GF-D8 (cell line): ENCODE results near the gene SLC9A2.

Experiments
- DNase-seq: peaks from one replicate; lab custom pipeline; 2025; lab: John Stamatoyannopoulos, UW

The SLC9A2 gene

DNA sequence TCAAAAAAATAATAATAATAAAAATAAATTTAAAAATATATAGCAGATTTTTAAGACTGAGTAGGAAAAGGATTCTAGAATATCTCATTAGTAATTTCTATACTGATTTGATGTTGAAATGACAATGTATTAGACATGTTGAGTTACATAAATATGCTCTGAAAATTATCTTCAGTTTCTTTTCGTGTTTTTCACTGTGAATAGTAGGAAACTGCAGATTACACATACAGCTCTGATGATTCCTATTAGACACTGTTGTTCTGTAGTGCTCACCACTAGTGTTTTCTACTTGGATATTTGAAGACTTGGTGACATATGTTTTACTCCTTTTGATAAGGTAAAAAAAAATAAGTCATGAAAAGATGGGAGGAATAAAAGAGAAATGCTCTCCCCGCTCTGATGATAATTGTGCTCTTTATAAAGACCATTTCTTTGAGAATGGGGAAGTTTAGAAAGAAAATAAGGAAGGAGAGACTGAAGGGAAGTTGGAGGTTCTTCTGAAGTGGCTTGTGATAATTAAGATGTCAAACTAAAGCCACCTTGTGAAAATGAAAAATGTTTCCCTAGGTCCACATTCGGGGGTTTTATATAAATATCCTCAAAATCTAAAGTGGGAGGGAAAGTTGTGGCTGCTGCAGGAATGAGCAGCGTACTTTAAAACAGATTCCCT lies 52.9 kb downstream of the SLC9A2 start:
- peak; percentile 22 for DNase-seq

DNA sequence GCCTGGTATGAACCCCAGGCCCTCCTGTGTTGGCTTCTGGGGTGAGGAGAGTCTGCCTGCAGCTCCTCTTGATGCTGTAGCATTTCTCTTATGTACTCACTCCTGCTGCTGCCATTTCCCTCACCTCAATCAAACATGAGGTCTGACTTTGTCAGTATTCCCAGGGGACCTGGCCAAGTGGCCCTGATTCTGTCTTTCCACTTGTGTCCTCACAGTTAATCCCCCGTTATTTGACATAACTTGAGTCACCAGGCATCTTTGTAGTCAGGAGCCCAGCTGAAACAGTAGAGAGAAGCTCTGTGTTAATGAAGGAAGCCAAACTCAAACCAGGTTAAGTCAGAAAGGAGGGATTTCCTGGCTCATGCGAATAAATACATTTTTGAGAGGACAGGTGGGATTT lies 55.0 kb downstream of the SLC9A2 start:
- DNase-seq = no peak

DNA sequence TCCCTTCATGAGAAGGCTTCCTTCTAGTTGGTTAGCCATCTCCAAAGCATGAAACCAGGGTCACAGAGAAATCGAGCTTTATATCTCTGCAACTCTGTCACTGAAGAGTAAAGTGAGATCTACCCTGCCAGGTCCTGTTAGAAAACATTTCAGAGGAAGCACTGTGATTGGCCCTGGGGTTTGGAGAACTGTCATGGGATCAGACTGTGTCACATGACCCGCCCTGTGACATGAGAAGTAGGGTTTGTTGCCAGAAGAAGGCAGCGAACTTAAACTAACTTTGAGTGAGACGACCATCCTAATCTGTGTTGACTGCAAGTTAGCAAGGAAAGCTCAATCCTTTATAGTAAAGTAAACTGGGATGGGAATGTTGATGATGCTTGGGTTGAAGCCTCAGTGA lies 55.5 kb downstream of the SLC9A2 start:
- DNase-seq = no peak

DNA sequence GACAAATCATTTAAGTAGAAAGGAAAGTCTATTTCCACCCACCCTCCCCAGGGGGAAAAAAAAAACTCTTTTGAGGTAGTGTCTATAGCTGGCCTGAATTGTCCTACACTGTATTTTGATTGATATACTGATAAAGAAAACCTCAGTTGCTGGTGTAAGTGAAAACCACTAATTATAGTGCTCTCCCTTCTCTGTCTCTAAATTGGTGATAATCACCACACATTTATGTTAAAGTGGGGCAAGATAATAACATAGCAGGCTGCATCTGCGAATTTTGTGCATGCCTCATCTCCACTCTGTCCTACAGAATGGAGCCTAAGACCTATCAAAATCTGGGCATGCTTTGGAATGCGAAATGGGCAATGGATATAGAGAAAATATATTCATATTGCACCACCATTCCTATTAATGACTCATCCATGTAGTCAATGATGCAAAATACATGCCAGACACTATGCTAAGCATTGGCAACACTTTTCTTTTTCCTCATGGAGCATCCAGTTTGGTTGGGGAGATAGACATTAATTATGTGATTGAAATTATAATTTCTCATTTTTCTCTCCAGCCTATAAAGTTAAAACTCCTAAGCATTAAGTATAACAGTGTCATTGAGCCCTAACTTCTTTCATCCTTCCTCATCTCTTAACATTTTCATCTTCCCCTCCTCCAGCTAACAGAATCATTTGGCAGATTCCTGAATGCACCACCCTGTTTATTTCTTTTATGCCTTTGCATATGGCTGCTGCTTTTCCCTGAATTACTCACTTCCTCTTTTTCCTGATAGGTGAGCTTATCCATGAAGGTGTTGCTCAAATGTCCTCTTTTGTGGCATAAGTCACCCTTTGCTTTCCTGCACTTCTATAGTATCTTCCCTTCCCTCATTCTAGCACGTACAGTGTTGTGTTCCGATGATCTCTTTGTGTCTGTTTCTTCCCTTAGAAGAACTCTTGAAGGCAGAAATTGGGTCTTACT lies 58.2 kb downstream of the SLC9A2 start:
- DNase-seq = no peak

DNA sequence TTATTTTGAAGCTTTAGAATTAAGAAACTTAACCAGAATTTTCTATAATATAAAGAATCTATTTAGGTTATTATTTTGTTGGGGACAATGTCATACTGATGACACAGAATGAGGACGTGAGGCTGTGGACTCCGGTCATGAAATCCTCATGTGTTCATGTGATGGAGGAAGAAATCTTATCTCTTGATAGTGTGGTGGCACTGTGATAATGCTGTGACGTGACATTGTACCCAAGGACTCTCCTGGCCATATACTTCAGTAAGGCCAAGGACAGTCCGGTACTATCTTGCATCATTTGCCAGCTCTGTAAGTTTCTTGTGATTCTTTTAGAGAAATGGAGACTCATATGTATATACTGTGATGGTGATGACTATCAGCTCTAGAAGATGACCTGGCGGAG lies 59.1 kb downstream of the SLC9A2 start:
- no peak for DNase-seq

DNA sequence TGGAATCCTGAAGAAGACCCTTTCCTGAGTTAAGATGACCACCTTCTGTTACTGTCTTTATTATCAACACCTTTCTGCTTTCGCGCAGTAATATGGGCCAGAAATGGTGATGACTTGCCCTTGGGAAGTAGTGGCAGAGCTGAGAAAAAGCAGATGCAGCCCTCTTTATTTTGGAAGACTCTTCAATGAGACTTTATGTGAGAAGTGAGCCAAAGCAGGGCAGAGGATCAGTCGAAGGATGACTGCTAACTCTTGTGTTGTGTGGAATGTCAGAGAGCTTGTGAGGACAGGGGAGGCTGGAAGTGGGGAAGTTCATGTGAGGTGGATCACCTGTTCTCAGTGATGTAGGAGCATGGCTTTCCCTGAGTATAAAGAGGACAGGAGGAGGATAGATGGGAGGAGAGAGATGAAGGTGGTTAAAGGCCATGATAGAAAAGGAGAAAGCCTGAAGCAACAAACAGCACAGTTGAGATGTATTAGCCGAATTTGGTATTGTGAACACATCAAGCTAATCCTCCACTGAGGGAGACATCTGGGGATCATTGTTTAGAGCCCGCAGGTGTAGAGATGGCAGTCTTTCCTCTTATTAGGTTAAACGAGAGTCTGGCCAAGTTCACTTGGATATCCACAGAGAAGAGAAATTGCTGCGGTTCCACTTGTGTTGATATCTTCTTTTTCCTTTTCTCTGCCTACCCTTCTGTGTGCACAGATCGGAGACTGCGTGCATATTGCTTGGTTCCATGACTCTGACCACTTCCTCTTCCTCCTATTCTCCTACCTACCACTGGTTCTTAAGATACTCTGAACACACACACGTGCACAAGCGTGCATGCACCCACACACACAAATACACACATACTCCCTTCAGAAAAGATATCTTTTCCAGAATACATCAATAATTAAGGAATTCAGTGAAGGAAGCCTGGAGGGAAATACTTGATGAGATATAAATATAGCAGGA lies 67.4 kb downstream of the SLC9A2 start:
- peak; percentile 45 for DNase-seq

DNA sequence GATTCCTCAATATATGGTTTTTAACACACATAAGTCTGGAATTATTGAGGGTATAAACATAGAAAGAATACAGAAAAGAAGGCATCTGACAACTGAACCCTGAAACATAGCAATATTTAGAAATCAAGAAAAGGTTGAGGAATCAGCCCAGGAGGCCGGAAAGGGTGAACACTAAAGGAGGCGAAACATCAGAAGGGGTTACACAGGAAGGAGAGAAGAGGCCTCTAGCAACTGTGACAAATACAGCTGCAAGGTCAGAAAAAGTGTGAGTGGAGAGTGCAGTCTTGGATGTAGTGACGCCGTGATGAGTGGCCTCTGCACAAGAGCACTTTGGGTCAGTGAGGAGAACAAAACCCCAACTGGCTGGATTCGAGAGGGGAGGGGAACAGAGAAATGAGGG lies 70.7 kb downstream of the SLC9A2 start:
- DNase-seq = no peak

DNA sequence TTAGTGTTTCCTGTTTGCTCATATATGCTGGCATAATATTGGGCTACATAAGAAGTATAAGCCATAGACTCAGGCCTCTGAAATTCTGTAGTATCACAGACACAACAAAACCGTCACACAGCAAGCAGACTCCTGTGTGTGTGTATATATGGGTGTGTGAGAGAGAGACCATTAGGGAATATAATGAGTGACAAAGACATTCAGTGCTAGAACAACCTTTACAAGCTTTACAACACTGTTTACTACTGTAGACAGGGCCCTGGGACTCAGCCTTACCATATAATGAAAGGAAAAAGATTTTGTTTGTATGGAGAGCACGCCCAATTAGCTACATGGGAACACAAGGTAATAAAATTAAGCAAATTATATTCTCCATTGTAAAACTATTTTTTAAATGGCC lies 77.1 kb downstream of the SLC9A2 start:
- no peak for DNase-seq

DNA sequence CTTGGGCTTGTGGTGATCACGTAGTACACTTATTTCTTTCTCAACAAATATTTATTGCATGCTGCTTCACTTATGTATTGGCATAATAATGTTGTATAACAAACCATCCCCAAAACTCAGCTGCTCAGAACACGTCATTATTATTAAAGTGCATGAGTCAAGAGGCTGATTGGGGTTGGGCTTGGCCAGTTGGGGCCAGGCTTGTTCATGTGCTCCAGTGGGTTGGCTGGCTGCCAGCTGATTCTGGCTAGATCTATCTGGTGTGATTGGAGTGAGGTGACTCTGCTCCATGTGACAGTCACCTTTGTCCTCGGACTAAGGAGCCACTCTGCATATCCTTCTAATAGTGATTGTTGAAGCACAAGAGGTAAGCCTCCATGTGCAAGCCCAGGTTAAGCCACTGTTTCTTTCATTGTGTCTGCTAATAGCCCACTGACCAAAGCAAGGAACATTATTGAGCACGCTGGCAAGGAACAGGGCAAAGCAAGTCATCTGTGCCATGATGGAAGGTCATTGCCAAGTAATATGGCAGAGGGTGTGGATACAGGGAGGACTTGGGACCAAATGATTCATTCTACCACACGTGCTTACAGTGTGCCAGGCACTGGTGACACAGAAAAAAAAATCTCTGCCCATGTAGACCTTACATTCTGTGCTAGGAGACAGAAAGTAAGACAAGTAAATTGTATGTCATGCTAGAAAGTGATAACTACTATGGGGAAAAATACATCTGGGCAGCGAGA lies 79.2 kb downstream of the SLC9A2 start:
- no peak for DNase-seq

DNA sequence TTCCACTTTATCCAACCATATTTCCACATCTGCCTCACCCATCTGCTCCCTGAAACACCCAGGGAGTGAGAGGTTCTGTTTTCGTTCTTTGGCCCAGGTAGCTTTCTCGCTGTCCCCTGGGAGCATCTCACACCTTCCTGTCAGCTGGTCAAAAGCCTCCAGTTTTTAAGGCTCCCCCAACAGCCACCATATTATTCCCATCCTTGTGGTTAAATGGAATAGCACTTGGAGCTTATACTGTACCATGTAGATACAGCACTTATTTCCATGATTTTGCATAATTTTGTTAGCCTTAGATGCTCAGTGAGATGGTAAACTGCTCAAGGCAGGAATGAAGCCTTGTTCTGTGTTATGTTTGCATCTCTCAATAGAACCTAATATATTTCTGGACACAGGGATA lies 84.0 kb downstream of the SLC9A2 start:
- DNase-seq = no peak

DNA sequence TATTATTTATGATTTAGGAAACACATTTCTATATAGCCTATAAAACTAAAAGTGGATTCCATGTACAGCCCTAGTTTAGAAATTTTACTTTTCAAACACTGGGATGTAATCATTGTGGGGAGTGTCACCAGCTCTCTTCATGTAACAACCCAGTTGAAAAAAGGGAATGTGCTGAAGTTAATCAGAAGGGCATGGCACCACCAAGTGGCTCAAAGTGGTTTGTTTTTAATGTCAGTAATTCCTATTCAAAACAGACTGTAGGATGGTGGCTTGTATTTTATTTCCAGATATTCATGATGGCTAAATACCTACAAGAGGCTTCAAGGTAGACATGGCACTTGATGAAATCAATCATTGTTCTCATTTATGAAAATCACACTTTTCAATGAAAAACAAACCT lies 84.4 kb downstream of the SLC9A2 start:
- DNase-seq = no peak

DNA sequence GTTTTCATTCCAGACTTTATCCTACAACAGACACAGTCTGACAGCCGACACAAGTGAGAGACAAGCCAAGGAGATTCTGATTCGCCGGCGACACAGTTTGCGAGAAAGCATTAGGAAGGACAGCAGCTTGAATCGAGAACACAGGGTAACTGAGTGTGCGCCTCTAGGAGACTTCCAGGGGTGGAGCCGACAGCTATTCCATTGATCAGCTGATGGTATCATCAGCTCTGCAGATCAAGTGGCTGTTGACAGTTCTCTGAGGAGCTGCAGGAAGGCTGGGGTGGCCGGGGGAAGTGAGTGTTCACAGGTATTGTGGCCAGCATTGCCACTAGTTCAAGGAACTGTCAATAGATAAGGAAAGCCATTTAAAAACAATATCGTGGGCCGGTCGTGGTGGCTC lies 85.2 kb downstream of the SLC9A2 start:
- DNase-seq = no peak

DNA sequence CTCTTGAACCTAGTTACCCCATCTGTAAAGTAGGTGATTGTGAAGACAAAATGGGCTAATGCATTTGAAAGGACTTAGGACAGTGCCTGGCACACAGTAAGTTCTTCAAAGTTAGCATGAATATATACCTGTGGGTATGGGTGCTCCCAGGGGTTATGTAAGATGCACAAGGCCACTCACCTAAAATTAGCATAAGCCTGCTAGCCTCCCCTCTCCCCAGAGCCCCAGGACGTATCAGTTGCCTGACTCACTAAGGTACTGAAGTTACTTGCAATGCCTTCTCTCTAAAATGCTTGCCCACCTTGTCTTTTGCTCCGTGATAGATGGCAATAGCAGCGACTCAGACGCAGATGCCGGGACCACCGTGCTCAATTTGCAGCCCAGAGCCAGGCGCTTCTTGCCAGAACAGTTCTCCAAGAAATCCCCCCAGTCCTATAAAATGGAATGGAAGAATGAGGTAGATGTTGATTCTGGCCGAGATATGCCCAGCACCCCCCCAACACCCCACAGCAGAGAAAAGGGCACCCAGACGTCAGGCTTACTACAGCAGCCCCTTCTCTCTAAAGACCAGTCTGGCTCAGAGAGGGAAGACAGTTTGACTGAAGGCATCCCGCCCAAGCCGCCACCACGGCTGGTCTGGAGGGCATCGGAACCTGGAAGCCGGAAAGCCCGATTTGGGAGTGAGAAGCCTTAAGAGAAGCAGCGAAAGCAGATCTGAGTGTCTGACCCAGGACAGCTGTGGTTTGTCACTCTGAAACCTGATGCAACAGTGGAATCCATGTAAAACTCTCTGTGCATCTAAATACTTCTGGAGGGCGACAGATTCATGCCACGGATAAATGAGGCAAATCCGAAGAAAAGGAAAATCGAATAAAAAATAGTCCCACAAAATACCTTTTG lies 88.7 kb downstream of the SLC9A2 start:
- no peak for DNase-seq

DNA sequence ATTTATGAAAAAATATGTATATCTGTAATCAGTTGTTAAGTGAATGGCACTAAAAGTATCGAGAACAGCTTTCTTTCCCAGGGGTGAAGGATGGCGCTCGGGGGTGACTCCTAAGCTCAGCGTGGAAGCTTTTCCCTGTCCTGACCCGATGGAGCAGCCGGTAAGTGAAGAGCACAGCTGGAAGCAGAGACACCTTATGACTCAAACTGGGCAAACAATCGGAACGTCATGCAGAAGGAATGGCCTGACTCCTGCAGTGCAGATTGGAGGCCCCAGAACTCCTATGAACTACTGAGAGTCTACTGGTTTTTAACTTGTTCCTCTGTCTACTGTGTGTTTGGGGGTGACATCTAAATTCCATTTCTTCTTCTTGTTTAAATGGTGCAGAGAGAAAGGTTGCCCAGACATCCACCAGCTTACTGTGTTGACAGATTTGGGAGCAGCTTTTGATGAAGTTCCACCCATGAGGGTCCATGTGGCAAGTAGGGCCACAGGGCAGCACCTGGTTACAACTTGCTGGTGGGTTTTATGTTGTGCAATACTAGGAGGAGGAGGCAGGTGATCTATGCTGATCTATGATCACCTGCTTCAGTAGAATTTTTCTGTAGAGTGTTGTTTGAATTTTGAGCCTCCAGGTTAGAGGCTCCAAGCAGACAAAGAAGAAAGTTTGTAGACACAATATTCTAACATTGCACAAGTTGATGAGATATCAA lies 89.7 kb downstream of the SLC9A2 start:
- DNase-seq = no peak

DNA sequence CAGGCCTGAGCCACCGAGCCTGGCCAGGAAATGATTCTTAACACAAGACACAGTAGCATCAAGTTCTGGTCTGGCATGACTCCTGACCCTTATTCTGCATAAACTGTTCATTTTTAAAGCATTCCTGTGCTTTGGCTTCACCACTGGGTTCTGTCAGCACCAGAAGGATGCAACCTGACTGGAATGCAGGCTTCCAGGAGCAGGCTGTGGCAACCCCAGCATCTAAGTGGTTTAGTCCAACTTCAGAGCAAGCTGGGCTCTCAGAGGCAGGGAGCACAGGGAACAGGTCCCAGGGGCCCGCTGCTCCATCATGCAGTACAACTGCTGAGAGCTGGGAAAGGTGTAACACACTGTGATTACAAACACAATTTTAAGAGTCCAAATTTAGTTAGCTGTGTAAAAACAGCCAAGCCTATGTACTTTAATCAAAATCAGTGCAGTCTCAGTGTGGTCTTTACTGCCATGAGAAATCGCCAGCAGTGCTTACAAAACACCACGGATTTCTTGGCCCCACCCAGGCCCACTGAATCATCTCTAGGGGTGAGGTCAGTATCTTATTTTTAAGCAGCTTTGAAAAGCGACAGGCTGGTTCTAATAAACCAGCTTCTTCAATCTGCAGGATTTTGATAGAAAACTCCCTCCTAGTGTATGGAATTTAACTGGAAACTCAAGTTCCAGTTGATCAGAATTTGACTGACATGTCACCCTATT lies 98.1 kb downstream of the SLC9A2 start:
- DNase-seq = no peak

DNA sequence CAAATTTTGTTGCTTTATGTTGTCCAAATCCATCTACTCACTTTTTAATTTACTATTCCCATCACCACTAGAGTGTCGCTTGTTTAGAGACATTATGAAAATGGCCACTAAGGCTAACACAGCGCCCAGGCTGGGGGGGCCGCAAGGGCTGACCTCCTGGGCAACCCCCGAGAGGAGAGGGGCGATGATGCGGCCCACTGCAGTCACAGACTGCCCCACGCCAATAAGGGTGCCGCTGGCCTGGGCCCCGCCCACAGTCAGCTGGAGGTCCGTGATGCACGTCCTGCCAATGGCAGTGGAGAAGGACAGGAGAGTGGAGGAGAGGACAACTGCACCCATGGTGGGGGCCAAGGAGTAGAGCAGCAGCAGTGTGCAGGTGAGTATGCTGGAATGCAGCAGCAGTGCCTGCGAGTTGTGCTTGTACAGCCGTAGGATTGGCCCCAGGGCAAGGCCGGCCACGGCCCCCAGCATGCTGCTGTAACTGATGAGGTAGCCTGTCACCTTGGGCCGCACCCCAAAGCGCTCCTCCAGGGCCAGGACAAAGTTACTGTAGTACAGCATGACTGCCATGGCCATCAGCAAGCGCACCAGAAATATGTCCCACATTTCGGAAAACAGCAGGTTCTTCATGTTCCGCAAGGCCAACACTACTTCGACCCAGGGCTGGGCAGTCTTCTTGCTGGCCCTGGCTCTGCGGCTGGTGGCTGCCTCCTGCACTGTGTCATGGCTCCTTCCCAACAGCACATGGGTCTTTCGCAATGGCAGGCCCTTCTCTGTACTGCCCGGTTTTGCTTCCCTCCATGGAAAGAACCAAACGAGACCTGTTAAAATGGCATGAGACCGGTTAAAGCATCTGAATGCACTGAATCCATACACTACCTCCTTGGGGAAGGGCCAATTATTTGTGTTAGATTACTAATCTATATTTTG lies 99.3 kb downstream of the SLC9A2 start:
- DNase-seq = no peak

DNA sequence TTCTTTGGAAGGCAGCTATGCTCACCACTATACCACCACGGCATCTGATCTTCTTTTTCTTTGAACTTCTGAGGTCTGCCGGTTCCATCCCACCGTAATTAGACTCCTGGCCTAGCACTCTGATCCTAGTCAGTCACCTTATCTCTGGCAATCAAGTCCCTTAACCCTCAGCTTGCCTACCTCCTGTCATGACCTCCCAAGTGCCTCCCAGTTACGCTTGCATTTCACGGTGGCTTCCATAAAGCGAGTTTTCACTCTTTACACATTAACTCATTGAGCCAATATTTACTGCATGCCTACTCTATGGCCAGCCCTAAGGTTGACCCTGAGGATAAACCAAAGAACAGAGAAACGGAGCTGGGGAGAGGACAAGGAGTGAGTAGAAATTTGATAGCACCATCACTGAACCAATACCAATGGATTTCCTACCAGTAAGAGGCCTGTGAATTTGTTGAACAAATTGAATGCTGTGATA lies 104.7 kb downstream of the SLC9A2 start:
- no peak for DNase-seq

DNA sequence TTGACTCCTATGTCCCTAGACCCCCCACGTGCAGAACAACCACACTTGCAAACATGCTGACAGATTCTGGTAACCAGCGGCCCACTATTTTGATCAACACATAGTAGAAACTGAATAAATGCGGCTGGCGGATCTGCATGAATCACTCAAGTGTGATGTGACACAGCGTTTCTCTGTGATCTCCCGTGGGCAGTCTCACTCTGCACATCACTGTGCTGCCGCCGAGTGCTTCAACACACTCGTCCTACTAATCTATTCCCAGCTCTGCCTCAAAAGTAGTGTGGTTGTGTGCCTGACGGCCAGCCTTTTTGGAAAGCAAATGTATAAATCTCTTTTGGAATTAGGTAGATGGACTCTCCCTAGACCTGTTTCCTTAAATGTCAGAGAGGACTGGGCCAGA lies 105.2 kb downstream of the SLC9A2 start:
- DNase-seq = no peak
